NCI-H2227 treated with DMSO at 0.1 percent for 48 hours (cell line): ENCODE results near the gene SKAP1.

Source experiments
- DNase-seq: peaks from one replicate; lab custom pipeline; 2025; lab: John Stamatoyannopoulos, UW

Gene SKAP1

DNA sequence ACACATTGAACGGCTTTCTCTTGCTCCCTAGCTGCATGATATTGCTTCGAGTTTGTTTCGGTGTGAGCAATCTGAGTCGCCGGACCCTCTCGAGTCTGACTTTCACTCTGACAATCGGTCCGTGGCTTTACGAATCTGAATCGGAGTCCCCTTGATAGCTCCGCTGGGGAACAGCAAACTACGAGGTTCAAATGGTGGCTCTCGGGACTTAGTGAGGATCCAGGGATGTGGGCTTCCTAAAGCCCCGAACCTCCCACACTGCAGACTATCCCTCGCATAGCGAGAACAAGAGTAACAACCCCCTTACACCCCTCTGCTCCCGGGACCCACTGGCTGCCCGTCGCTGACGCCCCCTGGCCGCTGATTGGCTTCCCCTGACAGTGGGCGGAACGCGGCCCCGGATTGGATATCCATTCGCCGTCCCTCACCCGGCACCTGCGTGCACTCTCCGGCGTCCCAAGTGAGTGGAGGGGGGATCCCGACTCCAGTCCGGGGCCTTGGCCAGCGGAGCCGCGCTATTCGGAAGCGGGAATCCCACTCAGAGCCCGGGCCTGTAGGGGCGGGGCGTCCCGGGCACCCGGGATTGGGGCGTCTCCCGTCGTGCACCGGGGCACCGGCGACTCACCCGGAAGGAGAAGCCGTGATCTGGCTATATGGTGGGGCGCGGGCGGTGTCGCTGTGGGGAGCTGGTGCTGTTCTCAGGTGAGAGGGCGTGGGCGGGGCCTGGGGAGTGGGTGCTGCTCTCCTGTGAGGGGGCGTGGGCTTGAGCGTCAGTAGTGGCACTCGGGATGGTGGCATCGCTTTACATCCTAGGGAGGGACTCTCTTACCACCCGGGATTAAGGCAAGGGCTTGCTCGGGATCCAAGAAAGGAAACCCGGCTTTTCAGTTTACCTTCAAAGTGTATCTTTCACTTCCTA, 322.6 kb downstream of the SKAP1 start, which contains the start of gene SNX11:
SNX11 (plus strand) TSS at position 630 of the 919 bp plus-strand sequence. CDS start 4,278 bp downstream, outside the sequence.
- peak; percentile 93 for DNase-seq

DNA sequence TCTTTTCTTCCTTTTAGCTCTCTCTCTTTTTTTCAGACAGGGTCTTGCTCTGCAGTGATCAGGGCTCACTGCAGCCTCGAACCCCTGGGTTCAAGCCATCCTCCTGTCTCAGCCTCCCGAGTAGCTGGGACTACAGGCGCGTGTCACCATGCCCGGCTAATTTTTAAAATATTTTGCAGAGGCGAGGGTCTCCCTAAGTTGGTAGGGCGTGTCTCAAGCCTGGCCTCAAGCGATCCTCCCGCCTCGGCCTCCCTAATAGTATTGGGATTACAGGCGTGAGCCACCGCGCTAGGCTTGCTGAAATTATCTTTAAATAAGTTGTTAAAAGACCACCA, 323.2 kb downstream of the SKAP1 start:
- no peak for DNase-seq

DNA sequence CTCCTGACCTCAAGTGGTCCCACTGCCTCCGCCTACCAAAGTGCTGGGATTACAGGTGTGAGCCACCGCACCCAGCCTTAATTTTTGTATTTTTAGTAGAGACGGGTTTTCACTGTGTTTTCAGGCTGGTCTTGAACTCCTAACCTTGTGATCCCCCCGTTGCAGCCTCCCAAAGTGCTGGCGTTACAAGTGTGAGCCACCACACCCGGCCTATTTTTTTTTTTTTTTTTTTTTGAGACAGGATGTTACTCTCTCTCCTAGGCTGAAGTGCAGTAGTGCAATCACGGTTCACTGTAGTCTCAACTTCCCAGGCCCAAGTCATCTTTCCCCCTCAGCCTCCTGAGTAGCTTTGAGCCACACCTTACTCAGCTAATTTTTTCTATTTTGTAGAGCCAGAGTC, 325.6 kb downstream of the SKAP1 start:
- no peak for DNase-seq

DNA sequence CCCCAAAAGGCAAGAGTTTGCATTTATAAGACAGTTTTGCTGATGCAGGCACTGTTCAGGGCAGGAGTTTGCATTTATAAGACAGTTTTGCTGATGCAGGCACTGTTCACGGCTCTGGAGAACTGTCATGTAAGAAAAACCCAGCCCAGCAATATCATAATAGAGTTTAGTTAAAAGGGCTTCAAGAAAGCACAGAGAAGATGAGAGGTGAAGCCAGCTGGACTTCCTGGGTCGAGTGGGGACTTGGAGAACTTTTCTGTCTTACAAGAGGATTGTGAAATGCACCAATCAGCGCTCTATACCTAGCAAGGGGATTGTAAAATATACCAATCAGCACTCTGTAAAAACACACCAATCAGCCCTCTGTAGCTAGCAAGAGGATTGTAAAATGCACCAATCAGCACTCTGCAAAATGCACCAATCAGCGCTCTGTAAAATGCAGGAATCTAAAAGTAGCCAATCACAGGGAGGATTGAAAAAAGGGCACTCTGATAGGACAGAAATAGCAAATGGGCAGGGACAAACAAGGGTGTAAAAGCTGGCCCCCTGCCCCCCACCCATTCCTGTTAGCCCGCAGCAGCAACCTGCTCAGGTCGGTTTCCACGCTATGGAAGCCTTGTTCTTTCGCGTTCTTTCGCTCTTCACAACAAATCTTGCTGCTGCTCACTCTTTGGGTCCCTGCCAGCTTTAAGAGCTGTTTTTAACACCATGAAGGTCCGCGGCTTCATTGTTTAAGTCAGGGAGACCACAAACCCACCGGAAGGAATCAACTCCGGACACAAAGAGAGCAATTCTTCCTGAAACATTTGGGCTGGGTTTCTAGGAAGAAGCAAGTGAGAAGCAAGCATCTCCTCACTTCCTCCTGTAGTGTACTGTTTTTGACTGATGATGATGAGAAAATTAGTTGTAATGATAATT, 327.0 kb downstream of the SKAP1 start:
- DNase-seq: no peak

DNA sequence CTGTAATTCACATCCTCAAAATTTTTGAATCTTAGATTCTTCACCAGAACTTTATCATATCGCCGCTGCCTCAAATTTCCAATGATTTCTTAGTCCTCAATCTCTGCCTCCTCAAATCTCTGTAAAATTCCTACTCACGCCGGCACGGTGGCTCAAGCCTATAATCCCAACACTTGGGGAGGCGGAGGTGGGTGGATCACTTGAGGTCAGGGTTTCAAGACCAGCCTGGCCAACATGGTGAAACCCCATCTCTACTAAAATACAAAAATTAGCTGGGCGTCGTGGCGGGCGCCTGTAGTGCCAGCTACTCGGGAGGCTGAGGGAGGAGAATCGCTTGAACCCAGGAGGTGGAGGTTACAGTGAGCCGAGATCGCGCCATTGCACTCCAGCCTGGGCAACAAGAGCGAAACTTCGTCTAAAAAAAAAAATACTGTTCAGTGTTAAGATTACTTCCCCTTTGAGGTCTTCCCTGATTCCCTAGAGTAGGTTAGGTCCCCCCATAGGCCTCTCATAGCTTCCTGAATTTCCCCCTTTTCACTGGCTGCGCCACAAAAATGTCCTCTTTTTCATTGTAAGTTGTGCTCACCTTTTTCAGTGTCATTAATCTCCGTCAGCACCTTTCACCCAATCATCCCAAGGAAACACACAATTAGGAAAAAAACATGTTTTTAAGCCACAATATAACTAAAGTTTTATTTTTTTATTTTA, 327.8 kb downstream of the SKAP1 start:
- DNase-seq: no peak

DNA sequence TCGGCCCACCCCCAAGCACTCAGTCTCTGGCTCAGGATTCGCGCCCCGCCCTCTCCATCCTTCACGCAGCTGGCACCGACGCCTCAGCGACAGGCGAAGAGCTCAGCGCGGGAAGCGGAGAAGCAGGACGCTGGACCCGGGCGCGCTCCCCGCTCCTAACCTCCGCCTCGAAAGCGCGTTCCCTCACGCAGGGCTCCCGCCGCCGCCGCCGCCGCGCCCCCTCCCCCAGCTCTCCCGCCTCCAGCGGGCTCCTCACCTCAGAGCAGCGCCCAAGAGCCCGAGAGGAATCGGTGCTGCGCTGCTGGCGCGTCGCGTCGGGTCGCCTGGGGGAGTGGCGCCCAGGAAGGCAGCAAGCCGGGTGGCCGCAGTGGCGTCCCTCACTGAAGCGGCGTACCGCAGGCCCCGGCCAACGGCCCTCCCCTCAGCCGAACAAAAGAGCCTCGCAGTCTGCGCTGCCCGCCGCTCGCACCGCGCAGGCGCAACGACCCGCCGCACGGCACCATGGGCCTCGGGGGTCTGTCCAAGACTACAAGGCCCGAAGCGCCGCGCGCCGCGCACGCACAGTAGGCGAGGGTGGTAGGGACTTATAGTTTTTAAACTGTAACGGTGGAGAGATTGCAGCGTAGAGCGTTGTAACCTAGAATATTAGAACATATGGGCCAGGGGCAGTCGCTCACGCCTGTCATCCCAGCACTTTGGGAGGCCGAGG, 328.8 kb downstream of the SKAP1 start, which contains the start of gene CBX1:
CBX1 (minus strand) TSS at position 467 of the 709 bp plus-strand sequence. CDS start 24,474 bp downstream, outside the sequence.
- DNase-seq: peak; percentile 96

DNA sequence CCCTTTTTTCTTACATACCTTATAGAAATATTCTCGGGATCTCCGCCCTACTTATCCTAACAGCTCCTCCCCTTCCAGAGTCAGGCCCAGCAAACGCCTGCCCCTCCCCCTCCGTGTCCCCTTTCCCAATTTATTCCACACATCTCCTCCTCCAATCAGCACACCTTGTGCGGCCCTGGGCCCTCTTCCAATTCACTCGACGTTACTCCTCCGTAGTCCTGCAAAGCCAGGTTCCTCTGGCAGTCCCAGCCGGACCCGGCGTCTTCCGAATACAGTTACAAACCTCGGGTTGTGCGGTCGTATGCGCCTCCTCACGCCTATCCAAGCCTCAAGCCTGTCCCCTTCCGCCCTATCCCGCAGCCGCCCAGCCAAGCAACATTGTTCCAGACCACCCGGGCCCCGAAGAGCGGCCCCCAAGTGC, 329.4 kb downstream of the SKAP1 start:
- peak; percentile 84 for DNase-seq

DNA sequence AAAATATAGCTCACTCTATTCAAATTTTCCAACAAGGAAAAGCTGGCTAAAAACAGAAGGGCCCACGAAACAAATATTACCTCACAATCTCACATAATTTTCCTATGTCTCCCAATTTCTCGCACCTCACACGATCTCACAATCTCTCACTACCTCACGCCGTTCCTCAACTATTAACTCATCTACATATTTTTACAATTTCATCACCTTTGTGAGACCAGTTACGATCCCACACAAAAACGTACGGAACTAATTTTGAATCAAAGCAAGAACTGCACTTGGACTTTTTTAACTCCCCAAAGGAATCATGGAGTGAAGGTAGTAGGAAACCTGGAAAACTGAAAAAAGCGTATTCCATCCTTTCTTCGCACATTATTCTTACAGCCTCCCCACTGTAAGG, 329.9 kb downstream of the SKAP1 start:
- DNase-seq: no peak

DNA sequence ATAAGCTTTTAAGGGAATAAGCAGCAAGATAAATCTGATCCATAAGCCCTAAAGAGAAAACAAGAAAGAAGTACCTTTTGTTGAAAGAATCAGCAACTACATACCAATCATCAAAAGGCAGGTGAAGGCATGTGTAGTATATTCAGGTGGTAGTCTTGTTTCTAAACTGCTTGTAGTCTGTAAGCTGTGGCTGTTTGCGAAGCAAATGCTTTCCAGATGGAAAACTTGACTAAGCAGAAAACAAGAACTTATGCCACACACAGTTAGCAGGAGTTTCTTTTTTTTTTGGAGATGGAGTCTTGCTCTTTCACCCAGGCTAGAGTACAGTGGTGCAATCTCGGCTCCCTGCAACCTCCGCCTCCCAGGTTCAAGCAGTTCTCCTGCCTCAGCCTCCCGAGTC, 334.4 kb downstream of the SKAP1 start:
- DNase-seq: no peak

DNA sequence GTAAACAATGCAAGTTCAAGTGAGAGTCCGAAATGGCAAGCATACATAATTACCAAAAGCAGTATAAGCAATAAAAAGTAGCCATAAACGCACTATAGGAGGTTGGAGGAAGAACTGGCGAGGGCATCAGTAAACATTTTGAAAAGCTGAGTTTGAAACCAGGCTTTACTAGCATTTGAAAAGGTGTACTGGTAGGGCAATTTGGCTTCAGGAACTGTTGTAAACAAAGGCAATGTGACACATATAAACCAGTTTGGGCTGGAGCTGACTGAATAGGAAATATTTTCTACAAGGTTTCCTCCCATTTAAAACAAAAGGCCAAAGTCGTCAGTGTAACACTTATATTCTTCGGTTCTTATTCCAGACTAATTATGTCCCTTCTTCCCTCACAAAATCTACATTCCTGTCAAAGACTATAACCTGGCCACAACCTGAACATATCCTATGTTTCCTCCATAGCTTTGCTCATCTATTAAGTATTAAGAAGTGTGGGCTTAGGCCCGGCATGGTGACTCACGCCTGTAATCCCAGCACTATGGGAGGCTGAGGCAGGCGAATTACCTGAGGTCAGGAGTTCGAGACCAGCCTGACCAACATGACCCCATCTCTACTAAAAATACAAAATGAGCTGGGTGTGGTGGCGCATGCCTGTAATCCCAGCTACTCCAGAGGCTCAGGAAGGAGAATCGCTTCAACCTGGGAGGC, 336.5 kb downstream of the SKAP1 start:
- DNase-seq: no peak

DNA sequence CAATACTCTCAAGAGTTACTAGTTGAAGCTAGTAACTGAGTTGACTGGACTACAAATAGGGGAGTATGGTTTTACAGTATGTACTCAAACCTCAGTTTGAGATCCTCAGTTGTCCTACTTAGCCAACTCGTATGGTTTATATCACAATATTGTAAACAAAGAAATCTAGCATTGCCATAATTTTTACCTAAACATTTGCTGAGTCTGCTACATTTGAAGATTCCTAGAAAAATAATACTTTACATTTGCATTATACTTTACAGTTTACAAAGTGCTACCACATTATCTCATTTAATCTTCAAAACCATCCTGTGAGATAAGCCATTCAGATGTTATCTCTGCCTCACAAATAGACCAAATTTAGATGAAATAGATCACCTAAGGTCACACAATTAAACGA, 345.1 kb downstream of the SKAP1 start:
- DNase-seq: no peak
